HG03460 (cell line): ENCODE data around the gene DDAH2.
"Not testable (repeated sequence)": the region's sequence is repeated elsewhere in the genome, so short reads cannot be mapped to it uniquely, and the experiment has no call there.

Experiments
- ATAC-seq: cut with Tn5 transposase; IDR thresholded peaks from one replicate; pipeline ENCODE4 v1.9.1; 2021; ENCODE audit not compliant: unreplicated experiment

DDAH2 gene

DNA sequence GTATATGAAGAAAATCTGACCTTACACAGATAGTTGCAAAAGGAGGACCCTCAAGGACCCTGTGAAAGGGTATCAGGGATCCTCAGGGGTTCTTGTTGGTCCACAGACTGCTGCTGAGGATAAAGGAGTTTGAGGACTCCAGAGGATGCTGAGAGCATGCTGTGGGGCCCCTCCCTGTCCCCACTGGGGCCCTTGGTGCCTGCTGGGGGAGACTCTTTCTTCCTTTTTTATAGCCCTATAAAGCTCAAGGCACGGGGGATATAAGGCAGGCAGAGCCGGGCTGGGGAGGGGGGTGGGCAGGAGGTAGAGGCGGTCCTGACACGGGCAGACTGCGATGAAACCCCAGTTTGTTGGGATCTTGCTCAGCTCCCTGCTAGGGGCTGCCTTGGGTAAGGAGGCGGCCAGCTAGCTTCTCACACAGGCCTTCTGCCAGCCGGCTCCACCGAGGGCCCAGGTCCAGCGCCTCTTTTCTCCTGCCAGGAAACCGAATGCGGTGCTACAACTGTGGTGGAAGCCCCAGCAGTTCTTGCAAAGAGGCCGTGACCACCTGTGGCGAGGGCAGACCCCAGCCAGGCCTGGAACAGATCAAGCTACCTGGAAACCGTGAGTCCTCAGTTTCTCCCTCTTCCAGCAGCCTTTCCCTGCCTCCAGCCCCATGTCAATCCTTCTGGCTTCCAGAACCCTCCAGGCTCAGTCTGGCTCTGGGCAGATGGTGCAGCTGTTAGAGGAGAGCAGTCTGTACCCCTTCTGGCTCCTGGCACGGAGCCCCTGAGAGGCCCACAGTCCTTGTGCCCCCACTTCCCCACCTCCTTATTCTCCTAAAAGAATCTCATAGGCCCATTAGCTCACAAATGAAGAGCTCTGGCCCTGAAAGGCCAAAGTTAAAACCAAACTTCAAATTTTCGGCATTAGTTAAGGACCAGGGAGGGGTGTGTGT is 13.8 kb downstream of the DDAH2 start, which contains the start of gene LY6G6D:
Gene LY6G6D (plus strand): TSS at position 327 of the 937 bp plus-strand sequence. CDS start 8 bp downstream, at position 335.
- ATAC-seq: no peak

DNA sequence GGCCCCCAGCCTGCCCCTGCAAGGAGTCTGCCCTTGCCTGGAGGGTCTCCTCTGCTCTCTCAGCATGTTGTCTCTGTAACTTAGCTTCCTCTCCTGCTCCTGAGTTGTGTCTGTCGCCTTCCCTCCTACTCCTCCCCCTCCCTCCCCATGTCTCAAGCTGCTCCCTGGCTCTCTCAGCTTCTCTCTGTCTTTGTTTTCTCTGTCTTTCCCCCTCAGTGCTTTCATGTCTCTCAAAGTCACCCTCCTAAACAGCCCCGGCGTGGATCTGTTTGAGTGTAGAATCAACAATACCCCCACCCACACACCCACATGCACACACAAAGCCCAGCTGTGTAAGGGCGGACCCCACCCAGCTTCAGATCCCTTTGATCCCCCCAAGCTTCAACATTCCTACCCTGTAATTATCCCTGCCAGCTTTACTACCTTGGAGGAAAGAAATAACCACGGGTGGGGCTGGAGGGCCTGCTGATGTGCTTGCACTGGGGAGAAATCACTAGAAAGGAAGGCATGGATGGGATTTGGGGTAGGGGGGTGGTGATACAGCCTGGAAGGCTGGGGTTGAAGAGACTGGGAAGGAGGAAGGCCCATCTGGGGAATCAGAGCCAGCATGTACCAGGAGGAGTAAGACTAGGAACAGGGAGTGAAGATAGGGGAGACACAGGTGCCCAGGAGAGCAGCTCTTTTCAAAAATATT is 15.0 kb downstream of the DDAH2 start:
- no peak for ATAC-seq

DNA sequence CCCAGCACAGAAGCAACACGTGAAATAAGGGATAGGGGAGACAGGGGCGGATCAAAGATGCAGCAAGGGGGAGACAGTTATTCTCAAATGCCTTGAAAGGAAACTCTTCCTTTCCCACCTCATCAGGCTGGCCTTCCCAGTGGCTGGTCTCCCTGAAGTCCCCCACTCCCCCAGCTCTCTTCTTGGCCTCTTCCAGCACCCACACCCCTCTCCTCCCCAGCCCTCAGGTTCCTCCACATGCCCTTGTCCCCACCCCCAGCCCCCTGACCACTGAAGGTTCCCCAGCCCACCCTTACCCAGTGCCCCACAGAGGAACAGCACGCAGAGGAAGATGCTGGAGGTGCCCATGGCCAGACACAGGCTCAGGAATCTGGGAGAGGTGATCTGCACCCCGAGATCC is 15.6 kb downstream of the DDAH2 start:
- no peak for ATAC-seq

DNA sequence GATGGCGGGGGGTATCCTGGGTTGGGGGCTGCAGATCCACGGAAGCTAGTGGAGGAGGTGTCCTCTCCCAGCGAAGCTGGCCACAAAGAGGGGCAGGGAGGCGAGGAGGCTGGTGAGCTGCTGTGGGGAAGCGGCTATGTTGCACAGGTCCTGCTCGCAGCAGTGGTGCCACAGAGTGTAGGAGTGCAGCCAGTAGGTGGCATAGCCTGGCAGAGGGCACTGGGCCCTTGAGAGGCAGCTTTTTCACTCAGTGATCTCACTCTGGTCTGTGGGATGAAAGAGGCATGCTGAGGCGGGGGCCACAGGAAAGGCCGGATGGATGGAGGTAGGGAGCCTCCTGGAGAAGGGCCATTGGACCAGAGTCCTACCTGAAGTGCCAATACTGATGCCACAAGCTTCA is 16.8 kb downstream of the DDAH2 start:
- no peak for ATAC-seq

DNA sequence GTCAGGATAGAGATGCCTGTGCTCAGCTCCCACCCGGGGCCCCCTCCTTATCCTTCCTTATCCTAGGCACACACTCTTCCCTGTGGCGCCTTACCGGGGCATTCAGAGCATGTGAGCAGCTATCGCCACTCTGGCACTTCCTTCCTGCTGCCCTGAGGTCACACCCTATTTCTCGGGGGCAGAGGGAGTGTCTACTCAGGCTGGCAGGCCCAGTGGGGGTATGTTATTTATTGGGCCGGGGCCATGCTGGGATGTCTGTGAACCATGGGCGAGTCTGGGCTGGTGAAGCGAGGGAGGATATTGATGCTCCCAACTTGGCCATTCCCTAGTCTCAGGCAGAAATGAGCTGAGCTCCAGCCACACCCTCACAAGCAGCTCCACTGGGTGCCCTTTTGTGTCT is 17.9 kb downstream of the DDAH2 start:
- ATAC-seq: no peak

DNA sequence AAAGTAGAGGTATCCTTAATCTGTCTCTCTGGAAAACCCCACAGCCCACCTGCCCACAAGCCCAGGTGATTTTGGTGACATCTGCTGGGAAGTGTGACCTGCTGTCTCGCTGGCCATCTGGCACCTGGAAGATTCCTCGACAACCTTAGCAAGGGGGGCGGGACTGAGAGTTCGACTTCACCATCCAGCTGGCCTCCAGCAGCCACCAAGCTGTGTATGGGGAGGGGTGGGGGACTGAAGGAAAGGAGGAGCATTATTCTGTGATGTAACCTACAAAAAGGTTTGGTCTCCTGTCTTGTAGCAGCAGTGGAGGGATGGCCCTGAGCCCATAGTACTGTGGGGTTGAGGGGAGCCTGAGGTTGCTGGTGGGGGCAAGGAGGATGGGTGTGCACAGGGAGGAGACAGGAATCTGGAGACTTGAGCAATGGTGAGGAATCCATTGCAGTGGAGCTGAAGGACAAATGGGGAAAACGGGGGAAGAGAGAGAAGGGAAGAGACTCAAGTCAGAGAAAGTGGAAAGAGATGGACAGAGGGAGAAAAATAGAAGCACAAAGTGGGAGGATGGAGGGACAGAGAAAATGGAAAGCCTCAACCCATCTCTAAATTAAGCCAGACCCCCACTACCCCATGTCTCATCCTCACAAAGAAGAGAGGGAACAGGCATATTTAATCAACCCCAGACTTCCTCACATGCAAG is 18.4 kb downstream of the DDAH2 start:
- no peak for ATAC-seq

DNA sequence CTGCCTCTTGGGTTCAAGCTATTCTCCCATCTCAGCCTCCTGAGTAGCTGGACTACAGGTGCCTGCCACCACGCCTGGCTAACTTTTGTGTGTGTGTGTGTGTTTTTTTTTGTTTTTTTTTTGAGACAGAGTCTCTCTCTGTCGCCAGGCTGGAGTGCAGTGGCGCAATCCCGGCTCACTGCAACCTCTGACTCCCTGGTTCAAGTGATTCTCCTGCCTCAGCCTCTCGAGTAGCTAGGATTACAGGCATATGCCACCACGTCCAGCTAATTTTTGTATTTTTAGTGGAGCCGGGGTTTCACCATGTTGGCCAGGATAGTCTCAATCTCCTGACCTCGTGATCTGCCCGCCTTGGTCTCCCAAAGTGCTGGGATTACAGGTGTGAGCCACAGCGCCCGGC is 19.9 kb downstream of the DDAH2 start:
- not testable (repeated sequence) for ATAC-seq

DNA sequence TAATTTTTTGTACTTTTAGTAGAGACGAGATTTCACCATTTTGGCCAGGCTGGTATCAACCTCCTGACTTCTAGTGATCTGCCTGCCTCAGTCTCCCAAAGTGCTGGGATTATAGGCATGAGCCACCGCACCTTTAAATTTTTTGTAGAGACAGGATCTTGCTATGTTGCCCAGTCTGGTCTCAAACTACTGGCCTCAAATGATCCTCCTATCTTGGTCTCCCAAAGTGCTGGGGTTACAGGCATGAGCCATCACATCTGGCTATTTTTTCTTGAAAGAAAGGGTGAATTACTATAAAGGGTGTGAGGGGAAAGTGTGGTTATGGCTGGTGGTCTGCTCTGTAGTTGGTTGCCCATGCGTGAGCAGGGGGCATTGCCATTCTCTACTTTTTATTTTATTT is 20.9 kb downstream of the DDAH2 start:
- ATAC-seq: no peak

DNA sequence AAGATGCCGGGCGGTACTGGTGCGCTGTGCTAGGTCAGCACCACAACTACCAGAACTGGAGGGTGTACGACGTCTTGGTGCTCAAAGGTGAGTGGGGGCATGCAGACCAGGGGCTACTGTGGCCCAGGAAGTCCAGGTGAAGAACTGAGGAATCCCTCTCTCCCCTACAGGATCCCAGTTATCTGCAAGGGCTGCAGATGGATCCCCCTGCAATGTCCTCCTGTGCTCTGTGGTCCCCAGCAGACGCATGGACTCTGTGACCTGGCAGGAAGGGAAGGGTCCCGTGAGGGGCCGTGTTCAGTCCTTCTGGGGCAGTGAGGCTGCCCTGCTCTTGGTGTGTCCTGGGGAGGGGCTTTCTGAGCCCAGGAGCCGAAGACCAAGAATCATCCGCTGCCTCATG is 21.4 kb downstream of the DDAH2 start:
- no peak for ATAC-seq

DNA sequence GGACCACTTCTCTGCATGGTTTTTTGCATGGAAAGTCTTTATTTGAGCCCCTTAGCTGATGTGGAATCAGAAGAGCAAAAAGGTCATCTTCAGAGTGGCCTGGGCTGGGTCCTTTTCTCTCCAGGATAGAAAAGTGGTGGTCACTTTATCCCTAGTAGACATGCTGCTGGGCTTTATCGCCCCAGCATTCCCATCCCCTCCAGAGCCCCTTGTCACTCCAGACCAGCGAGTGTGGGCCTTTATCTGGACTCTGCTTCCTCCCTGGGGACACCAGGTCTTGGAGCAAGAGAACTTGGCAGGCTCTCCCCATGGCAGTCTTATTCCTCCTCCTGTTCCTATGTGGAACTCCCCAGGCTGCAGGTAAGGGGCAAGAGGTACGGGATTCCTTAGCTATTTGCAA is 22.5 kb downstream of the DDAH2 start, which contains the start of gene LY6G6F:
Gene LY6G6F (plus strand): TSS at position 268 of the 400 bp plus-strand sequence. CDS start 41 bp downstream, at position 309.
- ATAC-seq: no peak

DNA sequence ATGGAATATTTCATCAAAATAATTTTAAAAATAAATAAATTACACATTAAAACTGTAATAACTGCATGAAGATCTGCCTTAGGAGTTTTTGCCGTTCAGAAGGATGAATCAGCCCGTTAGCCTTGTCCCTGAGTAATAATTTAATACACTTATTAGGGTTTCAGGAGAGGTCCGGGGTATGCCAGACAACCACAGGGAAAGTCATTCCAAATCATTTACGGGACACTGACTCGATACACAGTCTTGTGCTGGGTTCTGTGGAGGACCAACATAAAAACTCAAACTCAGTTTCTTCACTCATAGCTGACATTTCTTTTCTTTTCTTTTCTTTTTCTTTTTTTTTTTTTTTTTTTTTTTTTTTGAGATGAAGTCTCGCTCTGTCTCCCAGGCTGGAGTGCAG is 23.2 kb downstream of the DDAH2 start:
- ATAC-seq: no peak

DNA sequence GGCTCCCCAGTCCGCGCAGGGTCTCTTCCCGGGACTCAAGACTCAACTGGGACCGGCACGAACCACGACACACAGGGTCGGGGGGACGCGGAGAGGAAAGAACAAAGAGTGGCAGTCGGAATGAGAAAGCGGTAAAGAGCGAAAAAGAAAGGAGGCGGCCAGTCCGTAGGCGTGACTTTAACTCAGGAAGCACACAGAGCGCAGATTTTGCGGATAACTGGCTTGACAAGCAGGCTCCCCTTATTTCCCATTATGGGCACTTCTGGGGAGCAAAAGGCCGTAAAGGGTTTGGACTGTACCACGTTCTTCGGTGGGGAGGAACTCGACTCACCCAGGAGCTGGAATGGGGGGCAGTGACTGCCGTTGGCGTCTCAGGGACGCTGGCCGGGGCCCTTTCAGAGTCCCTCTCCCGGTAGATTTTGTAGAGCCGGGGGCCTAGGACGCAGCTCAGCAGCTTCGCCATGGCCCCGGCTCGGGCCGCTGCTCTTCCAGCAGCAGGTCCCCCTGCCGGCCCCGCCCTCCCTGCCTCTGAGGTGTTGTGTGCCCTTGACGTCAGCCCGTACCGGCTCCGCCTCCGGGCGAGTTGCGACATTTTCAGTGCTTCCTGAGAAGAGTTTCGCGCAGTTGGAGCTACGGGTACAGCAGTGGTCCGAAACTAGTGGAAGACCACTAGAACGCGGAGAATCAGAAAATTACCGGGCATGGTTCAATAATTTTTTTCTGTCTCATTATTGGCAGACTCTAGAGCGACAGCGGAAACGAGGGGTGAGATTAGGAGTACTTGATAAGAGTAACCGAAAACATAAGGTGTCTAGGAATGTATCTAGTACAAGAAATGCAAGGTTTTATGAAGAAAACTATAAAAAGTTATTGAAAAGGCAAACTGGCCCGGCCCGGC is 26.0 kb downstream of the DDAH2 start, which contains the start of gene ABHD16A:
Gene ABHD16A (minus strand): TSS at position 506 of the 898 bp plus-strand sequence. CDS start 43 bp downstream, at position 463.
- ATAC-seq: peak; percentile 85

DNA sequence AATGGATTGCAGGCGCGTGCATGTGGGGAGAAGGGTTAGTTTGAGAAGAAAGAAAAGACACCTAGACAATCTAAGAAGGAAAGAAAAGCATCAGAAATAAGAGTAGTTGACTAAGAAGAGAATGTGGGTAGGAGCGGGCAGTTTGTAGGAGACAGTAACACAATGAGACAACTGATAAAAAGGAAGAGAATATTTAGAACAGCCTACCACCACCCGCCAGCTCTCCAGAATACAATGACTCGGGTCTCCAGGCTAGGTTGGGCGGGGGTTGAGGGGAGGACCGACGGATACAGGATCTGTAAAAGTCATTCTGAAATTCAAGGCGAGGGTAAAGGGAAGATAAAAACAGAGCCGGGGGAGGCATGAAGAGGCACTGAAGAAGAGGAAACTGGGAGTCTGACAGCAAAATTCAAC is 26.7 kb downstream of the DDAH2 start:
- no peak for ATAC-seq

DNA sequence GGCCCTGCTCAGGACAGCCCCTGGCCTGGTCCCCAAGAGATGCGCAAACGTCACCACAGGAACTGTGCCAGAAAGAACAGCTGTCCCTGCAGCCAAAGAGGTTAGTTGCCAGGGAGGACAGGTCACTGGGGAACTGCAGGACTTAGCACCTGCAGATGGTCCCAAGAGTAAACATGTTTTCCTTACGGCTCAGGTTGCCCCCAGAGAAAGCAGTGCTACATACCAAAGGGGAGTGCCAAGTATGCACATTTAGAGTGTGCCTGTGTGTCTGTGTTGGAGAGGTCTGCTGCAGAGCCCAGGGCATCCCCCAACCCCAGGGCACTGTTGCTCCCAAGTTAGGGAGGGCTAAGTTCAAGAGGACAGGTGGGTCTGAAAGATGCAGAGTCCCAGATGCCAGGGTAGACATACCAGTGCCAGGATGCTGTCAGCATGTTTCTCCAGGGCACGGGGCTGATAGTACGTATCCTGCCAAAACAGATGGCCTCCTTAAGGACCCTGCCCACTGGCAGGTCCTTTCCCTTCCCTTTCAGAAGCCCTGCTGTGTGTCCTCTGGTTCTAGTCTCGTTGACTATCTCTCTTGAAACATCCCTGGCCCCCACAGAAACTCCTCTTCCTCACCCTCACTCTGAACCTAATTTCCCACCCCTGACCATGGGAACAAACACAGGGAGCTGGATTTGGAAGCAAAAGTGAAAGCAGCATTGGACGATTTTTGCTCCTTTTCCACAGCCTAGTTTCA is 27.3 kb downstream of the DDAH2 start:
- no peak for ATAC-seq

DNA sequence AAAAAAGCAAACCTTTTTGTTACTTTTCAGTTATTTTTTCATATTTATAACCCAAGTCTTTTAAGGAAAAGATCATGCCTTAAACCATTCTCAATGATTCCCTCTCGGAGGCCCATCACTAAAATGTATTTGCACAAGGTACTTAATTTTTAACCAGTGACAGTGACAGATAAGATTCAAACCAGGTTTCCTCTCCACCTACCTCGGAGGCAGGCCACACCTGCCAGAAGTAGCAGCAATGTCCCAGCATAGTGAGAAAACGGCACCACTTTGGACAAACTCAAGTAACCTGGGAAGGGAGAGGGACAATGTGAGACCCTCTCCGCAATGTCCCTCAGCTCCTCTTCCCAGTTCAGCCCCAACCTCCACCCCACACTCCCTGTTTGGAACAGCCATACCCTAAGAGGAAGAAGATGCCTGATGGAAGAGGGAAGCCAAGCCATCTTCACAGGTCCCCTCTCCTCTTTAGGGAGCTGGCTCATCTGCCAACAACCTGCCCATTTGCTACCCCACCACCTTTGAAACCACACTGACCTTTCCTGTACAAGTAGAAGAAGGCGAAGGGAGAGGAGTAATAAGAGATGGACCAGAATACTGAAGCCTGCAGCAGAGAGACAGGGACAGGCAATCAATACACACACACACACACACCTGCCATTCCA is 28.2 kb downstream of the DDAH2 start:
- ATAC-seq: no peak

DNA sequence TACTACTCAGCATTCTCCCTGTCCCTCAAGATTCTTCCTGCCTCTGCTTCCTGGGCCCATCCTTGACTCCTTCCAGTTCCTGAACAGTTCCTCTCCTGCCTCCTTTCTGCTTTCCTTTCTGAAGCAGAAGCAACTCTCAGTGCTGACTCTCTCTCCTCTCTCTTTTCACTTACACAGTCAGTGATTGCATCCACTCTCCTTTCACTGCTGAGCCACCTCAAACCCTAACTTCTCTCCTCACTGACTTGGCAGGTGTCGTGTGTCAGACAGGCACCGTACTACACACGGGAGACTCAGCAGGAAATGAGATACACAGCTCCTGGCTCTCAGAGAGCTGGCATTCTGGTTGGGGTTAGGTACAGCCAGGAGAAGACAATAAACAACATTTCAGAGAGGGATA is 31.5 kb downstream of the DDAH2 start:
- no peak for ATAC-seq

DNA sequence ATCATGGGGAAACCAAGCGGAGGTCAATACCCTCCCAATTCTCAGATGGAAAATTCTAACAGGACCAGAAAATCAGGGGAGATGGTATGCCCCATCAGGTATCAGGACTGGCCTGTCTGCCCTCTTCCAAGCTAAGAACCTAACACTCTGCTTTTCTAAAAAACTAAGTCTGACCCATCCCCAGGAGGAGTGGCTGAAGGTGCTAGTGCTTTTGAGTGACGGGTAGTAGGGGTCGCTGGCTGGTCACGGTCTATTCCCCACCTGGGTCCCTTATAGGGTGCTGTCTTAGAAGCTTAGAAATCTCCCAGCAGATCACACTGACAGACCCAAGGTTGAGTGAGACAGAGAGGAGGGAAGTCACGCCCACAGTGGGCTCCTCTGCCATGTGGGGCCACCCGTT is 35.6 kb downstream of the DDAH2 start:
- no peak for ATAC-seq

DNA sequence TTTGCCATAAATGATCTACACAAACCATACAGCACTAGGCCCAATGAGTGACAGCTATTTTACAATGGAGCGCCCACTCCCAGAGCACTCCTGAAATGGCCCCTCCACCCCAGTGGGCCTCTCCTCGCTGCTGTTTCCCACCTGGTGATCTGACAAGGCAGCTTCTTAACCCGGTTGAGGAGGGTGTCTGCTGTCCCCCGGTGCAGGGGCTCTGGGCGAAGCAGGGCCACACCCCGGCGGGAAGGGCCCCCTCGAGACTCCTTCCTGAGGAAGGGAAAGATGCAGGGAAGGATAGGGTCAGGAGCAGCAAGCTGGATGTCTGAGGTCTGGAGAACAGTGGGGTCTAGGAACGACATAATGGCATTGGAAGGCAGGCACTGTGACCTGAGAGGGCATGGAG is 36.2 kb downstream of the DDAH2 start:
- ATAC-seq: no peak

DNA sequence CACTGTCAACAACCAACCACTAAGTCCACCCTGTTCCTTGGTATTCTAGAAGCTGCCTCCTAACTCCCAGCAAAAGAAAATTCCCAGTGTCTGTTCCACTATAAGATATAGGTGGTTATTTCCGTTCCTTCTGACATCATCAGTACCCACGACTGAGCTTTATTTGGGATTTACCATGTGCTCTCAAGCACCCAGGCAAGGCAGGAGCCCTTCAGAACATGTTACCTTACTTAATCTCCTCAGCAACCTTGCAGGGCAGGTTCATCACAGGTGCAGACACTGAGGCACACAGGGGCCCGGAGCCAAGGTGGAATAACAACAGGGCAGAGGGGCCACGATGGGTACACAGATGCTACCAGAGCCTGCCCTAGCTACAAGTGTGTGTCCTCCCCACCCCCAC is 36.7 kb downstream of the DDAH2 start:
- no peak for ATAC-seq
